Measurements from ENCODE around the gene CNNM3. TPM values are rescaled to one million over a fixed set of nuclear protein-coding genes. Genes with fewer than 3 reads are reported as not detected.

CNNM3 gene
- total RNA-seq, 1 donor from 2014 or later: 5.6 TPM

DNA sequence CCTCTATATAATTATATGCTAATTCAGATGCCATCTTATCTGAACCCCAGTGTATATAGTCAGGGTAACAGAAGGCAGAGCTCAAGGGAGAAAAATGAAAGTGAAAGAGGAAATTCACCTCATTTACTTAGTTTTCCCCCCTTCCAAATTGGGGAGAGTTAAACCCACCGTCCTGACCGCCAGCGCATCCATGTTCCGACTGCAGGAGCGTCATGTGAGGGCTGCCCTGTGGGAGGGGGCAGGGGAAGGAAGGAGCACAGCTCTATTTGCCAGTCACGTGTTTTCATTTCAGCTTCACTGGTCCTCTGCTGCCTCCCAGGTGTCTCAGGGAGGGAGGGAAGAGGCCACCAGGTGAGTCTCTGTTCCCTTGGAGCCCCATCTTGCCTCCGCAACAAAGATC, 42.1 kb upstream of the CNNM3 start:
- H3K4me2 ChIP-seq (ENCODE audit: low read length): no peak overlapping the region
- no peak for FAIRE-seq
- no peaks in the 10 kb centered on the region for H3K27me3 ChIP-seq (ENCODE audit: insufficient read depth, low read length)
- peaks cover 4% of the 10 kb centered on the region for H3K4me1 Mint-ChIP-seq (ENCODE audit: low read depth, unreplicated experiment)
- no peak for TF ChIP-seq EZH2 (IDR thresholded peaks at IDR 0.05; ENCODE audit: insufficient read depth, low read length)
- TF ChIP-seq, protein P1, sequence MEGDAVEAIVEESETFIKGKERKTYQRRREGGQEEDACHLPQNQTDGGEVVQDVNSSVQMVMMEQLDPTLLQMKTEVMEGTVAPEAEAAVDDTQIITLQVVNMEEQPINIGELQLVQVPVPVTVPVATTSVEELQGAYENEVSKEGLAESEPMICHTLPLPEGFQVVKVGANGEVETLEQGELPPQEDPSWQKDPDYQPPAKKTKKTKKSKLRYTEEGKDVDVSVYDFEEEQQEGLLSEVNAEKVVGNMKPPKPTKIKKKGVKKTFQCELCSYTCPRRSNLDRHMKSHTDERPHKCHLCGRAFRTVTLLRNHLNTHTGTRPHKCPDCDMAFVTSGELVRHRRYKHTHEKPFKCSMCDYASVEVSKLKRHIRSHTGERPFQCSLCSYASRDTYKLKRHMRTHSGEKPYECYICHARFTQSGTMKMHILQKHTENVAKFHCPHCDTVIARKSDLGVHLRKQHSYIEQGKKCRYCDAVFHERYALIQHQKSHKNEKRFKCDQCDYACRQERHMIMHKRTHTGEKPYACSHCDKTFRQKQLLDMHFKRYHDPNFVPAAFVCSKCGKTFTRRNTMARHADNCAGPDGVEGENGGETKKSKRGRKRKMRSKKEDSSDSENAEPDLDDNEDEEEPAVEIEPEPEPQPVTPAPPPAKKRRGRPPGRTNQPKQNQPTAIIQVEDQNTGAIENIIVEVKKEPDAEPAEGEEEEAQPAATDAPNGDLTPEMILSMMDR (IDR thresholded peaks at IDR 0.05; ENCODE audit: insufficient read depth, low read depth, low read length): no peak
- DNase-seq (ENCODE audit: low read depth): no peak
- H3K9ac ChIP-seq (ENCODE audit: low read length): no peak overlapping the region
- no peak overlapping the region for H3K27ac ChIP-seq (ENCODE audit: low read depth, low read length)
- H3K27me3 Mint-ChIP-seq (ENCODE audit: low read depth, unreplicated experiment): no peaks in the 10 kb centered on the region
- peaks cover 3% of the 10 kb centered on the region for H3K36me3 Mint-ChIP-seq (ENCODE audit: low read depth, unreplicated experiment)
- no peaks in the 10 kb centered on the region for H3K9me3 Mint-ChIP-seq (ENCODE audit: unreplicated experiment)
- no peak overlapping the region for H2AFZ ChIP-seq (ENCODE audit: low read depth, low read length)
- no peaks in the 10 kb centered on the region for H4K20me1 ChIP-seq (ENCODE audit: insufficient read depth, low read length)
- H3K9me3 ChIP-seq (ENCODE audit: insufficient read depth, low read depth, low read length): no peaks in the 10 kb centered on the region
- no peak overlapping the region for H3K4me3 ChIP-seq (ENCODE audit: insufficient read depth, low read depth, low read length)
- H3K4me3 Mint-ChIP-seq (ENCODE audit: unreplicated experiment): no peak overlapping the region
- H3K27ac Mint-ChIP-seq (ENCODE audit: unreplicated experiment): no peak overlapping the region
- H3K4me1 ChIP-seq (ENCODE audit: insufficient read depth, low read length): no peaks in the 10 kb centered on the region
- H3K36me3 ChIP-seq (ENCODE audit: insufficient read depth, low read length): no peaks in the 10 kb centered on the region
- H3K79me2 ChIP-seq (ENCODE audit: insufficient read depth, low read length): no peaks in the 10 kb centered on the region

DNA sequence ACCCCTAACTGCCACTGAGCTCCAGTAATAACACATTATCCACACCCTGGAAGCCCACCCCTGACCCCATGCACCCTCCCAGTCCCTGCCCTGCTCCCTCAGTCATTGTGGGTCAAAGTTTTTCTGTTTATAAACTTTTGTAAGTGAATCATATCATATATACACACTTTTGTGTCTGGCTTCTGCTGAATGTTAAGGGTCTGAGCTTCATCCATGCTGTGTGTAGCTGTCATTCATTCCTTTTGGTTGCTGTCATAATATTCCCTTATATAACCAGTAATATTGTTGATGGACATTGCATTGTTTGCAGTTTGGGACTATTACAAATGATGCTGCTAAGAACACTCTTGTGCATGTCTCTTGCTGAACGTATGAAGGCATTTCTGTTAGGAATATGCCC, 40.9 kb upstream of the CNNM3 start:
- Mint-ChIP-seq H3K27me3 (ENCODE audit: low read depth, unreplicated experiment) (no peaks in the 10 kb centered on the region), H3K27ac (ENCODE audit: unreplicated experiment) (no peak overlapping the region), H3K9me3 (ENCODE audit: unreplicated experiment) (no peaks in the 10 kb centered on the region), H3K4me3 (ENCODE audit: unreplicated experiment) (no peak overlapping the region), H3K4me1 (ENCODE audit: low read depth, unreplicated experiment) (peaks cover 4% of the 10 kb centered on the region), H3K36me3 (ENCODE audit: low read depth, unreplicated experiment) (peaks cover 3% of the 10 kb centered on the region)
- FAIRE-seq (no peak), DNase-seq (ENCODE audit: low read depth) (no peak)
- Histone ChIP-seq H2AFZ (ENCODE audit: low read depth, low read length) (no peak overlapping the region), H3K36me3 (ENCODE audit: insufficient read depth, low read length) (no peaks in the 10 kb centered on the region), H3K4me2 (ENCODE audit: low read length) (no peak overlapping the region), H3K9ac (ENCODE audit: low read length) (no peak overlapping the region), H3K27me3 (ENCODE audit: insufficient read depth, low read length) (no peaks in the 10 kb centered on the region), H4K20me1 (ENCODE audit: insufficient read depth, low read length) (no peaks in the 10 kb centered on the region), H3K4me3 (ENCODE audit: insufficient read depth, low read depth, low read length) (no peak overlapping the region), H3K9me3 (ENCODE audit: insufficient read depth, low read depth, low read length) (no peaks in the 10 kb centered on the region), H3K4me1 (ENCODE audit: insufficient read depth, low read length) (no peaks in the 10 kb centered on the region), H3K27ac (ENCODE audit: low read depth, low read length) (no peak overlapping the region), H3K79me2 (ENCODE audit: insufficient read depth, low read length) (no peaks in the 10 kb centered on the region)
- no peak for TF ChIP-seq EZH2 (IDR thresholded peaks at IDR 0.05; ENCODE audit: insufficient read depth, low read length)
- TF ChIP-seq, protein P1 (IDR thresholded peaks at IDR 0.05; ENCODE audit: insufficient read depth, low read depth, low read length): no peak

DNA sequence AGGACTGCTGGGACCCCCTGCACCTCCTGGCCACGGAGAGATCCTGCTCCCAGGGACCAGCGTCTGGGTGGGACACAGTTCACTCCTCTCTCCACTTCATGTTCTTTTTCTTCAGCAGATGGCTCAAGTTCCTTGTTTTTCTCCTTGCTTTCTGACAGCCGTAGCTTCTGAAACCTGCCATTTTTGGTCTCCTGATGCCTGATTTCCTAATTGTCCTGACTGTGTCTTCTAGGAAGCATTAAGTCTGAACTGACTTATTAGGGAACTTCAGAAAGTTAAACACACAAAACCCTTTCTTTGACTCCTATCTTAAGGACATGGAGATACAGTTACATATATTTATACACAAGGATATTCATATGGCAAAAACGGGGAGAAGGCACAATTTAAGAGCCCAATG, 32.7 kb upstream of the CNNM3 start:
- H3K9me3 ChIP-seq (ENCODE audit: insufficient read depth, low read depth, low read length): no peaks in the 10 kb centered on the region
- H3K4me3 ChIP-seq (ENCODE audit: insufficient read depth, low read depth, low read length): no peak overlapping the region
- TF ChIP-seq, protein P1 (IDR thresholded peaks at IDR 0.05; ENCODE audit: insufficient read depth, low read depth, low read length): no peak
- TF ChIP-seq EZH2 (IDR thresholded peaks at IDR 0.05; ENCODE audit: insufficient read depth, low read length): no peak
- H4K20me1 ChIP-seq (ENCODE audit: insufficient read depth, low read length): no peaks in the 10 kb centered on the region
- Mint-ChIP-seq H3K4me1 (ENCODE audit: low read depth, unreplicated experiment) (peaks cover 7% of the 10 kb centered on the region), H3K4me3 (ENCODE audit: unreplicated experiment) (no peak overlapping the region), H3K27ac (ENCODE audit: unreplicated experiment) (no peak overlapping the region), H3K36me3 (ENCODE audit: low read depth, unreplicated experiment) (no peaks in the 10 kb centered on the region), H3K9me3 (ENCODE audit: unreplicated experiment) (no peaks in the 10 kb centered on the region), H3K27me3 (ENCODE audit: low read depth, unreplicated experiment) (peaks cover 4% of the 10 kb centered on the region)
- H3K27me3 ChIP-seq (ENCODE audit: insufficient read depth, low read length): no peaks in the 10 kb centered on the region
- no peaks in the 10 kb centered on the region for H3K36me3 ChIP-seq (ENCODE audit: insufficient read depth, low read length)
- H3K79me2 ChIP-seq (ENCODE audit: insufficient read depth, low read length): no peaks in the 10 kb centered on the region
- DNase-seq (ENCODE audit: low read depth): no peak
- no peak overlapping the region for H3K27ac ChIP-seq (ENCODE audit: low read depth, low read length)
- H3K4me1 ChIP-seq (ENCODE audit: insufficient read depth, low read length): peaks cover 14% of the 10 kb centered on the region
- no peak overlapping the region for H3K4me2 ChIP-seq (ENCODE audit: low read length)
- no peak overlapping the region for H3K9ac ChIP-seq (ENCODE audit: low read length)
- no peak for FAIRE-seq
- H2AFZ ChIP-seq (ENCODE audit: low read depth, low read length): no peak overlapping the region

All from astrocyte (in vitro differentiated cells and primary cell).